BE2C (cell line): ENCODE data around the gene DENND2A.
"Not testable (repeated sequence)": the region's sequence is repeated elsewhere in the genome, so short reads cannot be mapped to it uniquely, and the experiment has no call there.

Experiments used
- DNase-seq: peaks from one replicate; pipeline ENCODE4 v3.0.0-alpha.2; 2020
- H3K27me3 ChIP-seq: fragments of 250-450 bp; sonication (Bioruptor Pico); 2 replicates; pipeline ENCODE4 v1.5.1; 2020; ENCODE audit warnings: mild to moderate bottlenecking
- H3K36me3 ChIP-seq: fragments of 250-450 bp; sonication (Bioruptor Pico); 2 replicates; pipeline ENCODE4 v1.5.1; 2020; ENCODE audit warnings: mild to moderate bottlenecking
- H3K4me1 ChIP-seq: fragments of 250-450 bp; sonication (Bioruptor Pico); 2 replicates; pipeline ENCODE4 v1.5.1; 2020
- H3K4me3 ChIP-seq: 2 replicates; pipeline ENCODE4 v1.5.1; 2011; ENCODE audit warnings: low read depth, low read length
- H3K9me3 ChIP-seq: fragments of 250-450 bp; sonication (Bioruptor Pico); 2 replicates; pipeline ENCODE4 v1.5.1; 2020
- TF ChIP-seq, protein P1 (sequence below): IDR thresholded peaks from 2 replicates; pipeline ENCODE4 v1.5.1; 2012; ENCODE audit warnings: mild to moderate bottlenecking, low read depth, low read length

Gene DENND2A

DNA sequence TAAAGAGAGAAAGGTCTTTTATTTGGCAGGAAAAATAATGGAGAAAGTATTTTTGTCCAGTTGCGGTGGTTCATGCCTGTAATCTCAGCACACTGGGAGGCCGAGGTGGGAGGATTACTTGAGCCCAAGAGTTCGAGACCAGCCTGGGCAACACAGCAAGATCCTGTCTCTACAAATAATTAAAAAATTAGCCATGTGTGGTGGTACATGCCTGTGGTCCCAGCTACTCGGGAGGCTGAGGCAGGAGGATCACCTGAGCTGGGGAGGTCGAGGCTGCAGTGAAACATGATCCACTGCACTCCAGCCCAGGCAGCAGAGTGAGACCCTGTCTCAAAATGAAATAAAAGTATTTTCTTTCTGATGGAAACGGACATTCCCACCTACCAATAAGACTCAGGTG lies 83.5 kb downstream of the DENND2A start:
- H3K4me1 ChIP-seq: no peaks in the 10 kb centered on the region

DNA sequence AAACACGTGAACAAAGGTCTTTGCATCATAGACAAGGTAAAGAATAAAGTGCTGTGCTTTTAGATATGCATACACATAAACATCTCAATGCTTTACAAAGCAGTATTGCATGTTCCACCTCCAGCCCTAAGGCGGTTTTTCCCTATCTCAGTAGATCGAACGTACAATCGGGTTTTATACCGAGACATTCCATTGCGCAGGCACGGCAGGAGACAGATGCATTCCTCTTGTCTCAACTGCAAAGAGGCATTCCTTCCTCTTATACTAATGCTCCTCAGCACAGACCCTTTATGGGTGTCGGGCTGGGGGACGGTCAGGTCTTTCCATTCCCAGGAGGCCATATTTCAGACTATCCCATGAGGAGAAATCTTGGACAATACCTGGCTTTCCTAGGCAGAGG lies 87.4 kb downstream of the DENND2A start:
- H3K27me3 ChIP-seq, H3K9me3 ChIP-seq, H3K4me1 ChIP-seq, H3K4me3 ChIP-seq, H3K36me3 ChIP-seq, DNase-seq: not testable (repeated sequence)

More for the DNA sequence above, 83.5 kb downstream of the DENND2A start:
- no peaks in the 10 kb centered on the region for H3K36me3 ChIP-seq
- H3K4me3 ChIP-seq: no peak overlapping the region
- TF ChIP-seq, protein P1, sequence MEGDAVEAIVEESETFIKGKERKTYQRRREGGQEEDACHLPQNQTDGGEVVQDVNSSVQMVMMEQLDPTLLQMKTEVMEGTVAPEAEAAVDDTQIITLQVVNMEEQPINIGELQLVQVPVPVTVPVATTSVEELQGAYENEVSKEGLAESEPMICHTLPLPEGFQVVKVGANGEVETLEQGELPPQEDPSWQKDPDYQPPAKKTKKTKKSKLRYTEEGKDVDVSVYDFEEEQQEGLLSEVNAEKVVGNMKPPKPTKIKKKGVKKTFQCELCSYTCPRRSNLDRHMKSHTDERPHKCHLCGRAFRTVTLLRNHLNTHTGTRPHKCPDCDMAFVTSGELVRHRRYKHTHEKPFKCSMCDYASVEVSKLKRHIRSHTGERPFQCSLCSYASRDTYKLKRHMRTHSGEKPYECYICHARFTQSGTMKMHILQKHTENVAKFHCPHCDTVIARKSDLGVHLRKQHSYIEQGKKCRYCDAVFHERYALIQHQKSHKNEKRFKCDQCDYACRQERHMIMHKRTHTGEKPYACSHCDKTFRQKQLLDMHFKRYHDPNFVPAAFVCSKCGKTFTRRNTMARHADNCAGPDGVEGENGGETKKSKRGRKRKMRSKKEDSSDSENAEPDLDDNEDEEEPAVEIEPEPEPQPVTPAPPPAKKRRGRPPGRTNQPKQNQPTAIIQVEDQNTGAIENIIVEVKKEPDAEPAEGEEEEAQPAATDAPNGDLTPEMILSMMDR: no peak
- H3K27me3 ChIP-seq: no peaks in the 10 kb centered on the region
- H3K9me3 ChIP-seq: no peaks in the 10 kb centered on the region
- no peak for DNase-seq

DNA sequence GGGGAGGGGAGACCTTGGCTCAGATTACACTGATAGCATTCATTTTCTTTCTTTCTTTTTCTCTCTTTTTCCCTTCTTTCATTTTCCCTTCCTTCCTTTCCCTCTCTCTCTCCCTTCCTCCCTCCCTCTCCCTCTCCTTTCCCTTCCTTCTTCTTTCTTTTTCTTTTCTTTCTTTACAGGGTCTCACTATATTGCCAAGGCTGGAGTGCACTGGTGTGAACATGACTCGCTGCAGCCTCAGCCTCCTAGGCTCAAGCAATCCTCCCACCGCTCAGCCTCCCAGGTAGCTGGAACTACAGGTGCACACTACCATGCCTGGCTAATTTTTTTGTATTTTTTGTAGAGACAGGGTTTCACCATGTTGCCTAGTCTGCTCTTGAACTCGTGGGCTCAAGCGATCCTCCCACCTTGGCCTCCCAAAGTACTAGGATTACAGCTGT lies 88.4 kb downstream of the DENND2A start:
- no peaks in the 10 kb centered on the region for H3K9me3 ChIP-seq
- no peak overlapping the region for H3K4me3 ChIP-seq
- TF ChIP-seq, protein P1: no peak
- no peaks in the 10 kb centered on the region for H3K4me1 ChIP-seq
- DNase-seq: no peak
- H3K36me3 ChIP-seq: no peaks in the 10 kb centered on the region
- H3K27me3 ChIP-seq: no peaks in the 10 kb centered on the region

DNA sequence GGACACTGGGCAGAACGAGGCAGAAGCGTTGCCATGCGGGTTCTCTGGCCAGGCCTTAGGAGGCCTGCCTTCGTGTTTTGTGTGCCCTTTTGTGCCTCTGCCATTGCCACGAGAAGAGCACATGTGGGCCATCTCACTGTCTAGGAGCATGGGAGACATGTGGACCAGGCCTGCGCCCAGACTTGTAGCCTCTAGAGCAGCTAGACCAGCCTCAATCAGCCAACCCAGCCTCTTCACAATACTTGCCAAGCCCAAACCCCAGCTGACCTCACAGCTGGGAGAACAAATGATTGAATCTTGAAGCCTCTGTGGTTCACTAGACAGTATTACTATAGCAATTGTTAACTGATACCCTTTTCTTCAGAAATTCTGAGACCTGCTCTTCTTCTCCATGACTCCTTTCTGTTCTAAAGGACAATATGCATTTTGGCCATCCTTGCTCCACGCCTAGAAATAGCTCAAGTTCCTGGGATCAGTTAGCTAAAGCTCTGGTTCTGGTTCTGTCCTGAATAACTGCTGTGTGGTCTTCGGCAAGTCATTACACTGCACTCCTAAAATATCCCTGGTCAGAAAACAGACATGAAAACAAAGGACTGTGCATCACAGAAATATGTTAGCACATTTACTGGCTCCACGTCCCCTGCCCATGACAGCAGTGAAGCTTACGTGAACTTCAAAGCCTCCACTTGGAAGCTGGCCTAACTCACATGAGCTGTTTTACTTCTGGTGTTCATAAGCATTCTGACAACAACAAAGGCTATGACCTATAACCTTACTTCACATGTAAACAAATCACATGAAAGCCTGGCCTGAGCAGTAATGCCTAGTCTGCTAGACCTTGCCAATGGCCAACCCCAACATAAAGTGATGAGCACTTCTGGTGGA lies 89.0 kb downstream of the DENND2A start:
- no peaks in the 10 kb centered on the region for H3K4me1 ChIP-seq
- no peak for DNase-seq
- TF ChIP-seq, protein P1: no peak
- H3K4me3 ChIP-seq: no peak overlapping the region
- H3K9me3 ChIP-seq: no peaks in the 10 kb centered on the region
- H3K27me3 ChIP-seq: no peaks in the 10 kb centered on the region
- H3K36me3 ChIP-seq: no peaks in the 10 kb centered on the region

DNA sequence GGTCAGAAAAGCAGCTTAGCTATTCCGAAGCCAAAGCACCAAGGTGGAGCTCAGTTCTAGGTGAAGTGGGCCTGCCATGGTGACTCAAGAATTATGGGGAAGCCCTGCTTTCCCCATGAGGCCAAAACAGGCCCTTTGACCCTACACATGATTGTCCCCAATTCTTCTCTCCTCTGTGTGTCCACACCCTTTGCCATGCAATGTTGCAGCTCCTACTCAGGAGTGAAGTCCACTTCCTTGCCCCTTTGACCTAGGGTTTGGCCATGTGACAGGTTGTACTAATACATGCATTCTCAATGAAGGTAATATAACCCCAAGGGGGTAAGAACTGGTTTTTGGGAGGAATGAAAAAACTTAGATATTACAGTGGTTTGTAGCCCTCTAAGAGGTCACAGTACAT lies 93.7 kb downstream of the DENND2A start:
- DNase-seq: no peak
- TF ChIP-seq, protein P1: no peak

DNA sequence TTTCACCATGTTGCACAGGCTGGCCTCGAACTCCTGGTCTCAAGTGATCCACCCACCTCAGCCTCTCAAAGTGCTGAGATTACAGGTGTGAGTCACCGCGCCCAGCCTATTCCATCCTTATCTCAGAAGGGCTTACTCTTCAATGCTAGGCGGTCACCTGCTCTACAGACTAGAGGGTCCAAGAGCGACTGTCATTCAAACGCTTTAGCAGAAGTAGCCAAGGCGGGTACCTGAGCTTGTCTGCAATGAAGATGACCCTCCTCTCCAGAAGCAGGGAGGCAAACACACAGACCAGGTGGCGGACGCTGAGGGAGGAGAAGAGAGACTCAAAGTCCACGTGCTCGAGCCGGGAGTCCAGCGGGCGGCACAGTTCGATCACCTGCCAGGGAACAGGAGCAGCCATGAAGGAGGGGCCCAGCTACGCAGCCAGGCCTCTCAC lies 96.2 kb downstream of the DENND2A start:
- Histone ChIP-seq H3K4me1 (peaks cover 10% of the 10 kb centered on the region), H3K4me3 (no peak overlapping the region), H3K27me3 (no peaks in the 10 kb centered on the region), H3K36me3 (no peaks in the 10 kb centered on the region), H3K9me3 (no peaks in the 10 kb centered on the region)
- TF ChIP-seq, protein P1: no peak
- no peak for DNase-seq

More for the DNA sequence above, 93.7 kb downstream of the DENND2A start:
- Histone ChIP-seq H3K9me3 (no peaks in the 10 kb centered on the region), H3K4me3 (no peak overlapping the region), H3K4me1 (peaks cover 3% of the 10 kb centered on the region), H3K36me3 (no peaks in the 10 kb centered on the region), H3K27me3 (no peaks in the 10 kb centered on the region)
